GM12891 (cell line): ENCODE measurements around the gene TFF3.
"Not testable (repeated sequence)": the region's sequence is repeated elsewhere in the genome, so short reads cannot be mapped to it uniquely, and the experiment has no call there.

Experiments used
- DNase-seq: peaks from one replicate; pipeline ENCODE4 v3.0.0; 2011; ENCODE audit warnings: low spot score; ENCODE audit not compliant: insufficient read length
- FAIRE-seq: peaks from 2 replicates; lab custom pipeline; 2011; peaks lifted over from hg19 to GRCh38; lab: Jason Lieb, UNC
- PAX5 ChIP-seq: IDR thresholded peaks from 2 replicates; pipeline ENCODE4 v1.6.1; 2011; ENCODE audit warnings: low read length, moderate library complexity, mild to moderate bottlenecking; ENCODE audit not compliant: insufficient read depth, severe bottlenecking
- POLR2A ChIP-seq: IDR thresholded peaks from 2 replicates; pipeline ENCODE4 v1.6.1; 2011; ENCODE audit warnings: low read depth, low read length, control low read depth
- POLR2AphosphoS5 ChIP-seq: IDR thresholded peaks from 2 replicates; pipeline ENCODE4 v1.6.1; 2011; ENCODE audit warnings: low read depth, low read length, control low read depth
- POU2F2 ChIP-seq: IDR thresholded peaks from 2 replicates; pipeline ENCODE4 v1.6.1; 2011; ENCODE audit warnings: low read depth, mild to moderate bottlenecking, control low read depth, low read length, moderate library complexity
- SPI1 ChIP-seq: IDR thresholded peaks from 2 replicates; pipeline ENCODE4 v1.6.1; 2011; ENCODE audit warnings: low read depth, low read length, control low read depth
- TAF1 ChIP-seq: IDR thresholded peaks from 2 replicates; pipeline ENCODE4 v1.6.1; 2011; ENCODE audit warnings: low read depth, low read length, control low read depth

TFF3 gene

GRCh38 chr21:42300956-42301355 lies 14.3 kb downstream of the TFF3 start:
- DNase-seq (no peak), FAIRE-seq (no peak)
- TF ChIP-seq POLR2A = no peak

- TF ChIP-seq POU2F2 = no peak
- no peak for TF ChIP-seq PAX5
- no peak for TF ChIP-seq POLR2AphosphoS5
- TF ChIP-seq TAF1 = no peak
- TF ChIP-seq POLR2A = no peak
- no peak for TF ChIP-seq SPI1
- FAIRE-seq (no peak), DNase-seq (no peak)
Measured at GRCh38 chr21:42300045-42300583, 15.1 kb downstream of the TFF3 start.

- DNase-seq (no peak), FAIRE-seq (no peak)
- TF ChIP-seq TAF1 (no peak), POU2F2 (no peak), POLR2A (no peak), PAX5 (no peak), POLR2AphosphoS5 (no peak), SPI1 (no peak)
Measured at GRCh38 chr21:42299324-42300044, 15.7 kb downstream of the TFF3 start.

GRCh38 chr21:42298657-42299056 lies 16.6 kb downstream of the TFF3 start:
- FAIRE-seq (no peak), DNase-seq (no peak)
- no peak for TF ChIP-seq POU2F2
- no peak for TF ChIP-seq POLR2A
- TF ChIP-seq PAX5 = no peak
- no peak for TF ChIP-seq POLR2AphosphoS5
- TF ChIP-seq TAF1 = no peak
- TF ChIP-seq SPI1 = no peak

- no peak for FAIRE-seq
- DNase-seq = no peak
- TF ChIP-seq PAX5 = no peak
- no peak for TF ChIP-seq POLR2A
- TF ChIP-seq POLR2AphosphoS5 = no peak
- TF ChIP-seq SPI1 = no peak
- TF ChIP-seq TAF1 = no peak
- no peak for TF ChIP-seq POU2F2
Measured at GRCh38 chr21:42298237-42298636, 17.0 kb downstream of the TFF3 start.

- FAIRE-seq (no peak), DNase-seq (no peak)
- TF ChIP-seq POLR2AphosphoS5 = no peak
- no peak for TF ChIP-seq PAX5
- no peak for TF ChIP-seq POU2F2
- no peak for TF ChIP-seq SPI1
Measured at GRCh38 chr21:42297377-42297776, 17.8 kb downstream of the TFF3 start.

- no peak for FAIRE-seq
- no peak for DNase-seq
- no peak for TF ChIP-seq POLR2AphosphoS5
- TF ChIP-seq POU2F2 = no peak
- TF ChIP-seq SPI1 = no peak
- no peak for TF ChIP-seq POLR2A
- TF ChIP-seq TAF1 = no peak
- TF ChIP-seq PAX5 = no peak
Measured at GRCh38 chr21:42296501-42296900, 18.7 kb downstream of the TFF3 start.

- no peak for DNase-seq
- FAIRE-seq = no peak
- TF ChIP-seq SPI1 = no peak
- no peak for TF ChIP-seq POLR2AphosphoS5
Measured at GRCh38 chr21:42295845-42296244, 19.4 kb downstream of the TFF3 start.

- no peak for TF ChIP-seq POU2F2
- no peak for TF ChIP-seq POLR2A
- no peak for TF ChIP-seq TAF1
- no peak for TF ChIP-seq SPI1
- TF ChIP-seq PAX5 = no peak
- TF ChIP-seq POLR2AphosphoS5 = no peak
- no peak for FAIRE-seq
- no peak for DNase-seq
Measured at GRCh38 chr21:42294273-42294880, 20.8 kb downstream of the TFF3 start.

- DNase-seq (no peak), FAIRE-seq (no peak)
- TF ChIP-seq PAX5 (no peak), POLR2A (no peak), POLR2AphosphoS5 (no peak), SPI1 (no peak), POU2F2 (no peak), TAF1 (no peak)
Measured at GRCh38 chr21:42293649-42294272, 21.4 kb downstream of the TFF3 start.

- not testable (repeated sequence) for FAIRE-seq, DNase-seq
Measured at GRCh38 chr21:42292563-42293142, 22.6 kb downstream of the TFF3 start.
